ENCODE results near the gene TIGIT.
A peak's percentile ranks its signal among the peaks of the same experiment; 100 is the strongest.
"Not testable (repeated sequence)": the region's sequence is repeated elsewhere in the genome, so short reads cannot be mapped to it uniquely, and the experiment has no call there.

Gene TIGIT

GRCh38 chr3:114293838-114294535, at the start of gene TIGIT:
TIGIT (plus strand) TSS chr3:114294028; CDS start chr3:114294062, 34 bp downstream.
- DNase-seq, result no peak

- DNase-seq, result no peak
Observed at GRCh38 chr3:114252954-114253353, 40.9 kb upstream of the TIGIT start.

GRCh38 chr3:114253505-114253904, 40.3 kb upstream of the TIGIT start:
- DNase-seq, result no peak

GRCh38 chr3:114259566-114259965, 34.3 kb upstream of the TIGIT start:
- DNase-seq, result no peak

- DNase-seq, result no peak
Observed at GRCh38 chr3:114260152-114260551, 33.7 kb upstream of the TIGIT start.

GRCh38 chr3:114270019-114270418, 23.8 kb upstream of the TIGIT start:
- no peak for DNase-seq

- DNase-seq, result no peak
Observed at GRCh38 chr3:114272271-114272670, 21.6 kb upstream of the TIGIT start.

- no peak for DNase-seq
Observed at GRCh38 chr3:114274929-114275328, 18.9 kb upstream of the TIGIT start.

GRCh38 chr3:114276856-114277255, 17.0 kb upstream of the TIGIT start:
- DNase-seq, result not testable (repeated sequence)

- DNase-seq, result no peak
Observed at GRCh38 chr3:114284644-114285043, 9.2 kb upstream of the TIGIT start.

GRCh38 chr3:114285648-114286230, 8.1 kb upstream of the TIGIT start:
- no peak for DNase-seq

GRCh38 chr3:114286266-114286665, 7.6 kb upstream of the TIGIT start:
- no peak for DNase-seq

- peak; percentile 50 to 84 for DNase-seq
Observed at GRCh38 chr3:114290911-114291901, 2.6 kb upstream of the TIGIT start.

- no peak for DNase-seq
Observed at GRCh38 chr3:114294940-114295480, 1.2 kb downstream of the TIGIT start.

GRCh38 chr3:114295946-114296345, 2.1 kb downstream of the TIGIT start:
- no peak for DNase-seq

- DNase-seq, result peak; percentile 24 to 33
Observed at GRCh38 chr3:114299421-114299820, 5.6 kb downstream of the TIGIT start.

GRCh38 chr3:114299941-114300624, 6.3 kb downstream of the TIGIT start:
- no peak for DNase-seq

- DNase-seq, result no peak
Observed at GRCh38 chr3:114307222-114307830, 13.5 kb downstream of the TIGIT start.

GRCh38 chr3:114307832-114308231, 14.0 kb downstream of the TIGIT start:
- no peak for DNase-seq

GRCh38 chr3:114308377-114308776, 14.5 kb downstream of the TIGIT start:
- DNase-seq, result no peak

- no peak for DNase-seq
Observed at GRCh38 chr3:114308830-114309229, 15.0 kb downstream of the TIGIT start.

- no peak for DNase-seq
Observed at GRCh38 chr3:114310695-114311094, 16.9 kb downstream of the TIGIT start.
